ENCODE data around the gene PPIE. TPM values are rescaled to one million over a fixed set of nuclear protein-coding genes. Genes with fewer than 3 reads are reported as not detected.

PPIE gene
- total RNA-seq, 4 donors from 2014 or later: 9.8 to 43.3 (median 23.5) TPM

- WGBS, 2 donors (ENCODE audit: low coverage in 1 of 2): 84 to 95% methylated on average over 4 to 5 of the region's 5 CpGs
- no peak for DNase-seq
- TF ChIP-seq POLR2A (IDR thresholded peaks at IDR 0.05): no peak
- no peak for TF ChIP-seq EP300 (IDR thresholded peaks at IDR 0.05; ENCODE audit: low read depth)
- TF ChIP-seq CTCF (IDR thresholded peaks at IDR 0.05): no peak
- TF ChIP-seq POLR2AphosphoS5 (IDR thresholded peaks at IDR 0.05): no peak
- no peak overlapping the region for H3K4me3 ChIP-seq
- H3K4me1 ChIP-seq: no peaks in the 10 kb centered on the region
- intact Hi-C loops (cut with DNase I; ENCODE audit: low total_unique reads): no loop called here
- peaks cover 0 to 46% (median 2%) of the 10 kb centered on the region in 4 donors for H3K36me3 ChIP-seq
- H3K9me3 ChIP-seq: no peaks in the 10 kb centered on the region
- no peaks in the 10 kb centered on the region for H3K27me3 ChIP-seq
- no peak overlapping the region for H3K27ac ChIP-seq
- in situ Hi-C loops (cut with MboI; ENCODE audit: low pct_ligation_motif_present in 1 of 4, low pct_unique_long_range_greater_than_20kb in 1 of 4, low sequenced_read_pairs in 3 of 4): no loop called here
Observed at GRCh38 chr1:39757501-39757900, 18.8 kb downstream of the PPIE start.

- no peak for DNase-seq
- no peak overlapping the region for H3K4me3 ChIP-seq
- H3K27me3 ChIP-seq: no peaks in the 10 kb centered on the region
- WGBS, 2 donors (ENCODE audit: low coverage in 1 of 2): 91% methylated on average over 12 of the region's 16 CpGs; no CpG with 5 or more reads in 1 of the 2 donors
- intact Hi-C loops (cut with DNase I; ENCODE audit: low total_unique reads): no loop called here
- in situ Hi-C loops (cut with MboI; ENCODE audit: low pct_ligation_motif_present in 1 of 4, low pct_unique_long_range_greater_than_20kb in 1 of 4, low sequenced_read_pairs in 3 of 4): no loop called here
- H3K27ac ChIP-seq: no peak overlapping the region
- no peaks in the 10 kb centered on the region for H3K9me3 ChIP-seq
- H3K4me1 ChIP-seq: no peaks in the 10 kb centered on the region
- peaks cover 0 to 33% (median 2%) of the 10 kb centered on the region in 4 donors for H3K36me3 ChIP-seq
- no peak for TF ChIP-seq CTCF (IDR thresholded peaks at IDR 0.05)
- no peak for TF ChIP-seq POLR2A (IDR thresholded peaks at IDR 0.05)
- no peak for TF ChIP-seq POLR2AphosphoS5 (IDR thresholded peaks at IDR 0.05)
- TF ChIP-seq EP300 (IDR thresholded peaks at IDR 0.05; ENCODE audit: low read depth): no peak
Observed at GRCh38 chr1:39758556-39759435, 20.1 kb downstream of the PPIE start.

GRCh38 chr1:39759436-39759726, 20.7 kb downstream of the PPIE start:
- in situ Hi-C loops (cut with MboI; ENCODE audit: low pct_ligation_motif_present in 1 of 4, low pct_unique_long_range_greater_than_20kb in 1 of 4, low sequenced_read_pairs in 3 of 4): no loop called here
- Histone ChIP-seq H3K27ac (no peak overlapping the region), H3K4me3 (no peak overlapping the region), H3K27me3 (no peaks in the 10 kb centered on the region), H3K4me1 (no peaks in the 10 kb centered on the region), H3K9me3 (no peaks in the 10 kb centered on the region), H3K36me3 (peaks cover 0 to 27% (median 2%) of the 10 kb centered on the region in 4 donors)
- DNase-seq: no peak
- intact Hi-C loops (cut with DNase I; ENCODE audit: low total_unique reads): no loop called here
- TF ChIP-seq CTCF (IDR thresholded peaks at IDR 0.05) (no peak), EP300 (IDR thresholded peaks at IDR 0.05; ENCODE audit: low read depth) (no peak), POLR2AphosphoS5 (IDR thresholded peaks at IDR 0.05) (no peak), POLR2A (IDR thresholded peaks at IDR 0.05) (no peak)

- TF ChIP-seq CTCF (IDR thresholded peaks at IDR 0.05) (no peak), POLR2A (IDR thresholded peaks at IDR 0.05) (no peak), POLR2AphosphoS5 (IDR thresholded peaks at IDR 0.05) (no peak), EP300 (IDR thresholded peaks at IDR 0.05; ENCODE audit: low read depth) (no peak)
- H3K27ac ChIP-seq: no peak overlapping the region
- no peaks in the 10 kb centered on the region for H3K4me1 ChIP-seq
- intact Hi-C loops (cut with DNase I; ENCODE audit: low total_unique reads) (no loop called here), in situ Hi-C loops (cut with MboI; ENCODE audit: low pct_ligation_motif_present in 1 of 4, low pct_unique_long_range_greater_than_20kb in 1 of 4, low sequenced_read_pairs in 3 of 4) (no loop called here)
- no peak for DNase-seq
- H3K36me3 ChIP-seq: peaks cover 0 to 18% (median 0%) of the 10 kb centered on the region in 4 donors
- 92% methylated on average over 16 of the region's 16 CpGs; no CpG with 5 or more reads in 1 of the 2 donors for WGBS, 2 donors (ENCODE audit: low coverage in 1 of 2)
- no peak overlapping the region for H3K4me3 ChIP-seq
- no peaks in the 10 kb centered on the region for H3K9me3 ChIP-seq
- H3K27me3 ChIP-seq: no peaks in the 10 kb centered on the region
Observed at GRCh38 chr1:39760074-39761008, 21.7 kb downstream of the PPIE start.

All from transverse colon (tissue), 4 donors.